Bronchial epithelial cell (primary cell): Measurements from ENCODE around the gene IRF2BPL. TPM values are rescaled to one million over a fixed set of nuclear protein-coding genes. Genes with fewer than 3 reads are reported as not detected.

Source experiments
- DNase-seq: peaks from one replicate; pipeline ENCODE4 v3.0.0-alpha.2; 2010; ENCODE audit warnings: low read depth
- FAIRE-seq: peaks from 2 replicates; lab custom pipeline; 2011; peaks lifted over from hg19 to GRCh38; lab: Jason Lieb, UNC
- H3K27me3 ChIP-seq: 2 replicates; pipeline ENCODE4 v1.5.1; 2011; ENCODE audit warnings: low read length; ENCODE audit not compliant: control insufficient read depth, insufficient read depth
- H3K36me3 ChIP-seq: 2 replicates; pipeline ENCODE4 v1.5.1; 2011; ENCODE audit warnings: low read length; ENCODE audit not compliant: control insufficient read depth, insufficient read depth
- H3K4me3 ChIP-seq: 2 replicates; pipeline ENCODE4 v1.5.1; 2011; ENCODE audit warnings: mild to moderate bottlenecking, low read depth, low read length, control low read depth
- CTCF ChIP-seq: IDR thresholded peaks from 2 replicates; pipeline ENCODE4 v1.5.1; 2011; ENCODE audit warnings: mild to moderate bottlenecking, moderate library complexity, low read length, control low read depth, inconsistent platforms; ENCODE audit not compliant: insufficient read depth, severe bottlenecking
- total RNA-seq: library from RNA; depleted of rRNA; stranded (reverse); fragments of >200 nt; gene quantifications from 2 replicates; pipeline ENCODE4 v1.2.1, GENCODE V29; 2014

The IRF2BPL gene
- total RNA-seq, 1 donor from 2014 or later = 12.1 TPM

GRCh38 chr14:77007183-77007974 is 21.1 kb downstream of the IRF2BPL start:
- H3K27me3 ChIP-seq = no peaks in the 10 kb centered on the region
- FAIRE-seq (no peak), DNase-seq (peak; percentile 83)
- TF ChIP-seq CTCF = no peak
- H3K36me3 ChIP-seq = no peaks in the 10 kb centered on the region
- no peak overlapping the region for H3K4me3 ChIP-seq

GRCh38 chr14:77006132-77006531 is 22.4 kb downstream of the IRF2BPL start:
- DNase-seq (no peak), FAIRE-seq (no peak)
- no peak overlapping the region for H3K4me3 ChIP-seq
- H3K27me3 ChIP-seq = no peaks in the 10 kb centered on the region
- no peaks in the 10 kb centered on the region for H3K36me3 ChIP-seq
- no peak for TF ChIP-seq CTCF

GRCh38 chr14:77005559-77005958 is 22.9 kb downstream of the IRF2BPL start:
- DNase-seq (no peak), FAIRE-seq (no peak)
- no peak for TF ChIP-seq CTCF
- H3K36me3 ChIP-seq = no peaks in the 10 kb centered on the region
- no peaks in the 10 kb centered on the region for H3K27me3 ChIP-seq
- H3K4me3 ChIP-seq = no peak overlapping the region

- no peak overlapping the region for H3K4me3 ChIP-seq
- no peak for TF ChIP-seq CTCF
- H3K27me3 ChIP-seq = no peaks in the 10 kb centered on the region
- DNase-seq = peak; percentile 64
- no peak for FAIRE-seq
- no peaks in the 10 kb centered on the region for H3K36me3 ChIP-seq
These were observed 23.6 kb downstream of the IRF2BPL start for GRCh38 chr14:77004711-77005460.

GRCh38 chr14:77003960-77004710 is 24.4 kb downstream of the IRF2BPL start:
- Histone ChIP-seq H3K36me3 (no peaks in the 10 kb centered on the region), H3K27me3 (no peaks in the 10 kb centered on the region), H3K4me3 (no peak overlapping the region)
- FAIRE-seq = no peak
- no peak for TF ChIP-seq CTCF
- peak; percentile 56 for DNase-seq
